GM13977 (cell line): ENCODE data around the gene ARRDC2.
"Not testable (repeated sequence)": the region's sequence is repeated elsewhere in the genome, so short reads cannot be mapped to it uniquely, and the experiment has no call there.

ENCODE experiments used
- DNase-seq: peaks from one replicate; pipeline ENCODE4 v3.0.0; 2012; ENCODE audit warnings: low spot score
- CTCF ChIP-seq: IDR thresholded peaks from 2 replicates; pipeline ENCODE4 v1.5.1; 2012; ENCODE audit warnings: mild to moderate bottlenecking, control low read depth; ENCODE audit not compliant: insufficient read depth; ENCODE audit errors: extremely low read depth, missing control alignments
- in situ Hi-C: fragments of 300-500 bp; cut with MboI; formaldehyde crosslinking; loops from one replicate; pipeline ENCODE4 v1.12.0; 2022; ENCODE audit warnings: low sequenced_read_pairs, low pct_unique_long_range_greater_than_20kb, mixed read lengths, inconsistent platforms; ENCODE audit not compliant: unreplicated experiment

The ARRDC2 gene

GRCh38 chr19:18027151-18027550 lies 19.2 kb downstream of the ARRDC2 start:
- in situ Hi-C loops = no loop called here
- no peak for DNase-seq
- no peak for TF ChIP-seq CTCF

- in situ Hi-C loops = no loop called here
- DNase-seq = no peak
- no peak for TF ChIP-seq CTCF
These were observed 21.8 kb downstream of the ARRDC2 start for GRCh38 chr19:18029617-18030338.

GRCh38 chr19:18031401-18031800 lies 23.4 kb downstream of the ARRDC2 start:
- DNase-seq, in situ Hi-C loops: not testable (repeated sequence)

GRCh38 chr19:18032102-18032501 lies 24.1 kb downstream of the ARRDC2 start:
- DNase-seq, in situ Hi-C loops: not testable (repeated sequence)

GRCh38 chr19:18041054-18041453 lies 33.1 kb downstream of the ARRDC2 start:
- no peak for TF ChIP-seq CTCF
- DNase-seq = no peak
- in situ Hi-C loops = no loop called here

- no peak for DNase-seq
- in situ Hi-C loops = no loop called here
- no peak for TF ChIP-seq CTCF
These were observed 35.7 kb downstream of the ARRDC2 start for GRCh38 chr19:18043676-18044075.

- no peak for TF ChIP-seq CTCF
- DNase-seq = peak; percentile 89
- in situ Hi-C loops = no loop called here
These were observed 36.9 kb downstream of the ARRDC2 start for GRCh38 chr19:18044825-18045304.
